A549 (cell line): Measurements from ENCODE around the gene HP1BP3. TPM values are rescaled to one million over a fixed set of nuclear protein-coding genes. Genes with fewer than 3 reads are reported as not detected.

Source experiments
- ATAC-seq, 2 experiments: fragments of 200-7000 bp in 1 of 2; fragments of >200 bp in 1 of 2; cut with Nextera tagmentation in 1 of 2; cut with Tn5 transposase in 1 of 2; 3 replicates each; pipeline versions ENCODE4 v1.8.0 to v1.9.1; 2018 to 2020; ENCODE audit warnings: mild to moderate bottlenecking in 1 of 2, moderate library complexity in 1 of 2
- CTCF ChIA-PET: fragments of 300-600 bp; sonication (Branson Sonifier 250); formaldehyde crosslinking; extraction: SDS; loops from one replicate; lab custom pipeline; 2021; ENCODE audit warnings: antibody characterized with exemption, inconsistent platforms; lab: Yijun Ruan, JAX
- POLR2A ChIA-PET: fragments of 350-600 bp; formaldehyde crosslinking; extraction: SDS; loops from one replicate; lab custom pipeline; 2021; ENCODE audit warnings: antibody characterized with exemption, inconsistent platforms; lab: Yijun Ruan, JAX
- DNase-seq, 2 experiments: peaks; one replicate each; pipeline versions ENCODE4 v3.0.0 to v3.0.0-alpha.2; 2011 to 2016; ENCODE audit warnings: low read depth in 1 of 2, low spot score in 1 of 2
- FAIRE-seq: peaks from 2 replicates; lab custom pipeline; 2011; peaks lifted over from hg19 to GRCh38; lab: Jason Lieb, UNC
- H3K27ac ChIP-seq, 2 experiments: fragments of >200 bp; sonication (Bioruptor Twin); formaldehyde crosslinking; 3 replicates each; pipeline ENCODE4 v1.5.1; 2016 to 2017
- H3K4me1 ChIP-seq: fragments of >200 bp; sonication (Bioruptor Twin); formaldehyde crosslinking; 3 replicates; pipeline ENCODE4 v1.6.1; 2016
- H3K4me2 ChIP-seq: fragments of >200 bp; sonication (Bioruptor Twin); formaldehyde crosslinking; 3 replicates; pipeline ENCODE4 v1.6.1; 2016
- H3K4me3 ChIP-seq: fragments of >200 bp; sonication (Bioruptor Twin); formaldehyde crosslinking; 3 replicates; pipeline ENCODE4 v1.5.1; 2016
- H3K9me3 ChIP-seq: fragments of >200 bp; sonication (Bioruptor Twin); formaldehyde crosslinking; 3 replicates; pipeline ENCODE4 v1.6.1; 2016
- BHLHE40 ChIP-seq: IDR thresholded peaks from 2 replicates; pipeline ENCODE4 v1.6.1; 2012; ENCODE audit warnings: low read depth, low read length, inconsistent platforms
- CEBPB ChIP-seq, 2 experiments: fragments of >200 bp in 1 of 2; sonication (Bioruptor Twin) in 1 of 2; formaldehyde crosslinking in 1 of 2; IDR thresholded peaks; 2 replicates each; pipeline ENCODE4 v1.6.1; 2012 to 2016
- CHD2 ChIP-seq: fragments of 150-350 bp; IDR thresholded peaks from 2 replicates; pipeline ENCODE4 v1.6.1; 2014; ENCODE audit warnings: low read length; ENCODE audit not compliant: partially characterized antibody
- EHF ChIP-seq: fragments of 250-450 bp; sonication (Bioruptor Pico); IDR thresholded peaks from 2 replicates; pipeline ENCODE4 v1.5.0; 2020; ENCODE audit warnings: mild to moderate bottlenecking
- ESRRA ChIP-seq: fragments of 150-350 bp; IDR thresholded peaks from 2 replicates; pipeline ENCODE4 v1.6.1; 2014; ENCODE audit warnings: mild to moderate bottlenecking, low read length, borderline replicate concordance
- FOSL2 ChIP-seq, 2 experiments: fragments of 450-650 bp in 1 of 2; fragments of >200 bp in 1 of 2; sonication (Bioruptor Twin) in 1 of 2; formaldehyde crosslinking; IDR thresholded peaks; 2 replicates each; pipeline versions ENCODE4 v1.5.0 to v1.6.1; 2016 to 2020; ENCODE audit warnings: mild to moderate bottlenecking in 1 of 2, moderate library complexity in 1 of 2
- FOXS1 ChIP-seq: fragments of 250-450 bp; sonication (Bioruptor Pico); IDR thresholded peaks from 2 replicates; pipeline ENCODE4 v1.5.0; 2020; ENCODE audit warnings: mild to moderate bottlenecking, moderate library complexity
- GATA3 ChIP-seq: IDR thresholded peaks from 2 replicates; pipeline ENCODE4 v1.6.1; 2012; ENCODE audit warnings: borderline replicate concordance
- HEYL ChIP-seq: fragments of 250-450 bp; sonication (Bioruptor Pico); IDR thresholded peaks from 2 replicates; pipeline ENCODE4 v1.8.0; 2021; ENCODE audit warnings: mild to moderate bottlenecking, moderate library complexity
- HOXA7 ChIP-seq: fragments of 250-450 bp; sonication (Bioruptor Pico); IDR thresholded peaks from 2 replicates; pipeline ENCODE4 v1.5.0; 2020; ENCODE audit warnings: mild to moderate bottlenecking, moderate library complexity
- HOXB13 ChIP-seq: fragments of 250-450 bp; sonication (Bioruptor Pico); IDR thresholded peaks from 2 replicates; pipeline ENCODE4 v1.5.0; 2020; ENCODE audit warnings: low read depth, mild to moderate bottlenecking, moderate library complexity
- HOXB5 ChIP-seq: fragments of 250-450 bp; sonication (Bioruptor Pico); IDR thresholded peaks from 2 replicates; pipeline ENCODE4 v1.5.0; 2020; ENCODE audit warnings: mild to moderate bottlenecking, moderate library complexity
- MAZ ChIP-seq: fragments of 150-350 bp; IDR thresholded peaks from 2 replicates; pipeline ENCODE4 v1.6.1; 2014; ENCODE audit warnings: antibody characterized with exemption, low read depth, low read length, borderline replicate concordance
- NFE2L2 ChIP-seq: fragments of 150-350 bp; conservative IDR thresholded peaks from 2 replicates; pipeline ENCODE4 v1.6.1; 2014; ENCODE audit warnings: low read length
- RFX5 ChIP-seq: fragments of 450-650 bp; IDR thresholded peaks from 2 replicates; pipeline ENCODE4 v1.7.1; 2014; ENCODE audit warnings: antibody characterized with exemption, mild to moderate bottlenecking, moderate library complexity
- RNF2 ChIP-seq: fragments of 200-600 bp; sonication (generic); IDR thresholded peaks from 2 replicates; pipeline ENCODE4 v1.6.1; 2016; ENCODE audit warnings: low read depth, mild to moderate bottlenecking, antibody characterized with exemption, moderate library complexity, borderline replicate concordance
- TFCP2L1 ChIP-seq: fragments of 250-450 bp; sonication (Bioruptor Pico); IDR thresholded peaks from 2 replicates; pipeline ENCODE4 v1.5.0; 2021; ENCODE audit warnings: mild to moderate bottlenecking
- WGBS: methylation state at CpG from one replicate; pipeline ENCODE4 v1.1.6; 2017; ENCODE audit errors: missing lambda C conversion rate; 5-methylcytosine and 5-hydroxymethylcytosine counted together
- polyA plus RNA-seq, 4 experiments: library from polyadenylated mRNA; depleted of rRNA in 3 of 4; stranded (reverse); fragments of >200 nt; fragmentation: RNase III in 1 of 4; extraction: RNeasy Plus Mini Kit Qiagen cat#74134 plus additional on column Dnase treatment in 1 of 4; gene quantifications; 2 replicates in 3 of 4; 3 replicates in 1 of 4; pipeline ENCODE4 v1.2.3, GENCODE V29; 2011 to 2017
- TF ChIP-seq, protein P1 (sequence below): fragments of >200 bp; sonication (Bioruptor Twin); formaldehyde crosslinking; IDR thresholded peaks from 2 replicates; pipeline ENCODE4 v1.6.1; 2016
- TF ChIP-seq, protein P2 (sequence below): IDR thresholded peaks from 2 replicates; pipeline ENCODE4 v1.6.1; 2012; ENCODE audit warnings: low read depth, borderline replicate concordance
- TF ChIP-seq, protein P3 (sequence below): fragments of 150-350 bp; IDR thresholded peaks from 2 replicates; pipeline ENCODE4 v1.6.1; 2014; ENCODE audit warnings: low read depth, mild to moderate bottlenecking, low read length
- TF ChIP-seq, protein P4 (sequence below): fragments of 450-650 bp; IDR thresholded peaks from 2 replicates; pipeline ENCODE4 v1.6.1; 2014; ENCODE audit warnings: antibody characterized with exemption

Gene HP1BP3
- polyA plus RNA-seq, 2 of the 4 experiments (the other 2 are of a cell fraction): 159 to 214 TPM

DNA sequence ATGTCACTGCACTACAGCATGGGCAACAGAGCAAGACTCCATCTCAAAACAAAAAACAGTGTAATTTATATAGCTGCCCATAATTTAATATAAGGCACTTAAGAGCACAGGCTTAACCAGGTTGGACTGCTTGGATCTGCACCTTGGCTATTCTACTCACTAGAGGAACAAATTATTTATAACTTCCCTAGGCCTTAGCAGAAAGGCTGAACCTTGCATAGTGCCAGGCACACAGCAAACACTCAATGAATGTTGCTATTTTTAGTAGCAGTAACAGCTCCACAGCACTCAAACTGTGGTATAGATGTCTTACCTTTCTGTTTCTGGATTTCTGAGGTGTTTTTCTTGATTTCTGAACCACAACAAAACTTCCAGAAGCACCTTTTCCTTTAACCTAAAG, 19.8 kb downstream of the HP1BP3 start:
- no peak for DNase-seq
- H3K4me3 ChIP-seq: no peak overlapping the region
- H3K4me2 ChIP-seq: no peak overlapping the region
- CTCF ChIA-PET: interaction anchor here (0.9 to 1.3 kb wide), 3 partner anchors 19 to 72 kb away, joined by 3 to 5 read pairs (median 3); partner anchors contain the start of gene HP1BP3
- FAIRE-seq: no peak
- no peak for TF ChIP-seq HEYL (CRISPR knock-in tag)
- TF ChIP-seq BHLHE40: no peak
- TF ChIP-seq RNF2: no peak
- TF ChIP-seq NFE2L2: no peak
- no peak for TF ChIP-seq GATA3
- TF ChIP-seq, protein P1, sequence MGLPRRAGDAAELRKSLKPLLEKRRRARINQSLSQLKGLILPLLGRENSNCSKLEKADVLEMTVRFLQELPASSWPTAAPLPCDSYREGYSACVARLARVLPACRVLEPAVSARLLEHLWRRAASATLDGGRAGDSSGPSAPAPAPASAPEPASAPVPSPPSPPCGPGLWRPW: no peak
- no peak for TF ChIP-seq ESRRA
- no peak for TF ChIP-seq TFCP2L1 (CRISPR knock-in tag)
- no peak for TF ChIP-seq CHD2
- no peak for TF ChIP-seq HOXB13 (CRISPR knock-in tag)
- TF ChIP-seq, protein P2, sequence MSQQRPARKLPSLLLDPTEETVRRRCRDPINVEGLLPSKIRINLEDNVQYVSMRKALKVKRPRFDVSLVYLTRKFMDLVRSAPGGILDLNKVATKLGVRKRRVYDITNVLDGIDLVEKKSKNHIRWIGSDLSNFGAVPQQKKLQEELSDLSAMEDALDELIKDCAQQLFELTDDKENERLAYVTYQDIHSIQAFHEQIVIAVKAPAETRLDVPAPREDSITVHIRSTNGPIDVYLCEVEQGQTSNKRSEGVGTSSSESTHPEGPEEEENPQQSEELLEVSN: no peak
- TF ChIP-seq, protein P3, sequence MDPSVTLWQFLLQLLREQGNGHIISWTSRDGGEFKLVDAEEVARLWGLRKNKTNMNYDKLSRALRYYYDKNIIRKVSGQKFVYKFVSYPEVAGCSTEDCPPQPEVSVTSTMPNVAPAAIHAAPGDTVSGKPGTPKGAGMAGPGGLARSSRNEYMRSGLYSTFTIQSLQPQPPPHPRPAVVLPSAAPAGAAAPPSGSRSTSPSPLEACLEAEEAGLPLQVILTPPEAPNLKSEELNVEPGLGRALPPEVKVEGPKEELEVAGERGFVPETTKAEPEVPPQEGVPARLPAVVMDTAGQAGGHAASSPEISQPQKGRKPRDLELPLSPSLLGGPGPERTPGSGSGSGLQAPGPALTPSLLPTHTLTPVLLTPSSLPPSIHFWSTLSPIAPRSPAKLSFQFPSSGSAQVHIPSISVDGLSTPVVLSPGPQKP: no peak
- TF ChIP-seq HOXA7 (CRISPR knock-in tag): no peak
- ATAC-seq: no peak
- H3K9me3 ChIP-seq: no peaks in the 10 kb centered on the region
- 0 out of 6 replicates have a peak overlapping the region, but pooled peaks of 1 of the 2 experiments have one; percentile 4 for H3K27ac ChIP-seq
- POLR2A ChIA-PET: no interaction called here
- peaks cover 4% of the 10 kb centered on the region; the same call in 2 of the 3 replicates for H3K4me1 ChIP-seq

DNA sequence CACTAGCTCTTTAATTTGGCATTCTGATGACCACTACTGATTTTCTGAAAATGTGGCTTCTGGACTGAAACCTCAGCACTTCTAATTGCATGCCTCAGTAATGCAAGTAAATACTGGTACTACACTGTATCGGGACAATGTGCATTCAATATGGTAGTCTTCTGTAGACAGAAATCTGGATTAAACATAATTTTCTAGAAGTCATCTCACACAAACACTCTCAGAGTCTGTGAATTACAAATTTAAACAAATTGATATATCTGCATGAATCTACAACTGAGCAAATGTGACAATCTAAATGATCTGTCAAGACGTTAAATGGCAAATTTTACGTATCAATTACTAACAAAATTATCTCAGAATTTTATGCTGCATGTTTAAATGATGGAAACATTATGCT, 23.7 kb downstream of the HP1BP3 start:
- no peak overlapping the region for H3K27ac ChIP-seq
- ChIA-PET POLR2A (no interaction called here), CTCF (interaction anchor here (0.6 to 1.8 kb wide), 3 partner anchors 18 to 204 kb away, joined by 3 to 4 read pairs (median 3); no protein-coding TSS in a partner anchor)
- H3K4me1 ChIP-seq: peaks cover 4% of the 10 kb centered on the region; the same call in 2 of the 3 replicates
- H3K9me3 ChIP-seq: no peaks in the 10 kb centered on the region
- H3K4me3 ChIP-seq: no peak overlapping the region
- DNase-seq: no peak
- no peak overlapping the region for H3K4me2 ChIP-seq
- ATAC-seq: no peak
- FAIRE-seq: no peak
- 96% methylated on average over 3 of the region's 3 CpGs for WGBS
- TF ChIP-seq FOXS1 (CRISPR knock-in tag): no peak
- TF ChIP-seq HOXB5 (CRISPR knock-in tag): no peak
- no peak for TF ChIP-seq RFX5
- TF ChIP-seq, protein P4, sequence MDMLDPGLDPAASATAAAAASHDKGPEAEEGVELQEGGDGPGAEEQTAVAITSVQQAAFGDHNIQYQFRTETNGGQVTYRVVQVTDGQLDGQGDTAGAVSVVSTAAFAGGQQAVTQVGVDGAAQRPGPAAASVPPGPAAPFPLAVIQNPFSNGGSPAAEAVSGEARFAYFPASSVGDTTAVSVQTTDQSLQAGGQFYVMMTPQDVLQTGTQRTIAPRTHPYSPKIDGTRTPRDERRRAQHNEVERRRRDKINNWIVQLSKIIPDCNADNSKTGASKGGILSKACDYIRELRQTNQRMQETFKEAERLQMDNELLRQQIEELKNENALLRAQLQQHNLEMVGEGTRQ: no peak
- no peak for TF ChIP-seq MAZ
- no peak for TF ChIP-seq FOSL2 (IDR thresholded peaks at IDR 0.05)
- no peak for TF ChIP-seq FOSL2 (CRISPR knock-in tag; IDR thresholded peaks at IDR 0.05)
- TF ChIP-seq CEBPB (IDR thresholded peaks at IDR 0.05): no peak

DNA sequence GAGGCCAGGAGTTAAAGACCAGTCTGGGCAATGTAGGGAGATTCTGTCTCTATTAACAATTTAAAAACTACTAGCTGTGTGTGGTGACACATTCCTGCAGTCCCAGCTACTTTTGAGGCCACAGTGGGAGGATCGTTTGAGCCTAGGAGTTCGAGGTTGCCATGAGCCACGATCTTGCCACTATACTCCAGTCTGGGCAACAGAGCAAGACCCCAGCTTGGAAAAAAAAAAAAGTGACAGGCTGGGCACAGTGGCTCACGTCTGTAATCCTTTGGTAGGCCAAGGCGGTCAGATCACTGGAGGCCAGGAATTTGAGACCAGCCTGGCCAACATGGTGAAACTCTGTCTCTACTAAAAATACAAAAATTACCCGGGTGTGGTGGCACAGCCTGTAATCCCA, 26.8 kb downstream of the HP1BP3 start:
- CTCF ChIA-PET: interaction anchor here (0.7 kb wide), 1 partner anchor 317 kb away, joined by 3 read pairs; no protein-coding TSS in a partner anchor
- TF ChIP-seq EHF (CRISPR knock-in tag) (no peak), TFCP2L1 (CRISPR knock-in tag) (no peak)
- Histone ChIP-seq H3K4me1 (no peaks in the 10 kb centered on the region), H3K27ac (no peak overlapping the region), H3K4me2 (no peak overlapping the region), H3K9me3 (no peaks in the 10 kb centered on the region), H3K4me3 (no peak overlapping the region)
- FAIRE-seq: no peak
- 93% methylated on average over 6 of the region's 6 CpGs for WGBS
- POLR2A ChIA-PET: no interaction called here
- no peak for ATAC-seq
- DNase-seq: no peak
